H9 (cell line): ENCODE results near the gene ZNF480. TPM values are rescaled to one million over a fixed set of nuclear protein-coding genes. Genes with fewer than 3 reads are reported as not detected.

Experiments
- DNase-seq: peaks from one replicate; pipeline ENCODE4 v3.0.0-alpha.2; 2017
- H2AFZ ChIP-seq: one replicate; pipeline ENCODE4 v1.6.1; 2013; ENCODE audit warnings: mild to moderate bottlenecking, low read length, control low read depth, moderate library complexity
- H2AK5ac ChIP-seq: 2 replicates; pipeline ENCODE4 v1.6.1; 2013; ENCODE audit warnings: low read length, control low read depth, mixed read lengths; ENCODE audit not compliant: insufficient read length
- H2BK120ac ChIP-seq: one replicate; pipeline ENCODE4 v1.6.1; 2013; ENCODE audit warnings: low read depth, mild to moderate bottlenecking, low read length, control low read depth, inconsistent platforms; ENCODE audit not compliant: poor library complexity, severe bottlenecking
- H2BK12ac ChIP-seq: 2 replicates; pipeline ENCODE4 v1.6.1; 2013; ENCODE audit warnings: low read length, control low read depth, mixed read lengths, low read depth; ENCODE audit not compliant: insufficient read length
- H2BK15ac ChIP-seq: 2 replicates; pipeline ENCODE4 v1.6.1; 2013; ENCODE audit warnings: low read depth, low read length, control low read depth
- H2BK20ac ChIP-seq: one replicate; pipeline ENCODE4 v1.6.1; 2013; ENCODE audit warnings: low read depth, mild to moderate bottlenecking, low read length, control low read depth, inconsistent platforms; ENCODE audit not compliant: poor library complexity, severe bottlenecking
- H2BK5ac ChIP-seq: 2 replicates; pipeline ENCODE4 v1.6.1; 2013; ENCODE audit warnings: low read length, control low read depth, mixed read lengths; ENCODE audit not compliant: insufficient read length
- H3K14ac ChIP-seq: 2 replicates; pipeline ENCODE4 v1.6.1; 2013; ENCODE audit warnings: low read length, control low read depth; ENCODE audit not compliant: insufficient read depth
- H3K18ac ChIP-seq: 2 replicates; pipeline ENCODE4 v1.6.1; 2013; ENCODE audit warnings: low read depth, mild to moderate bottlenecking, mixed read lengths, low read length, control low read depth; ENCODE audit not compliant: insufficient read length
- H3K23ac ChIP-seq: 2 replicates; pipeline ENCODE4 v1.6.1; 2013; ENCODE audit warnings: low read length, control low read depth, mixed read lengths, low read depth; ENCODE audit not compliant: insufficient read length
- H3K23me2 ChIP-seq: 2 replicates; pipeline ENCODE4 v1.6.1; 2013; ENCODE audit warnings: low read depth, mild to moderate bottlenecking, mixed read lengths, low read length, control low read depth; ENCODE audit not compliant: insufficient read length, poor library complexity, severe bottlenecking
- H3K27ac ChIP-seq: 2 replicates; pipeline ENCODE4 v1.5.1; 2013; ENCODE audit warnings: low read length, control low read depth, mixed read lengths, low read depth; ENCODE audit not compliant: insufficient read length
- H3K27me3 ChIP-seq: 2 replicates; pipeline ENCODE4 v1.6.1; 2013; ENCODE audit warnings: low read length, control low read depth, inconsistent platforms; ENCODE audit not compliant: insufficient read depth
- H3K4ac ChIP-seq: 2 replicates; pipeline ENCODE4 v1.6.1; 2013; ENCODE audit warnings: low read depth, mild to moderate bottlenecking, control low read depth, inconsistent platforms, low read length, moderate library complexity
- H3K4me1 ChIP-seq: 2 replicates; pipeline ENCODE4 v1.6.1; 2013; ENCODE audit warnings: low read length, control low read depth, inconsistent platforms; ENCODE audit not compliant: insufficient read depth
- H3K4me2 ChIP-seq: 2 replicates; pipeline ENCODE4 v1.6.1; 2013; ENCODE audit warnings: low read length, control low read depth, mixed read lengths; ENCODE audit not compliant: insufficient read length, insufficient read depth
- H3K56ac ChIP-seq: 2 replicates; pipeline ENCODE4 v1.6.1; 2013; ENCODE audit warnings: low read depth, mild to moderate bottlenecking, mixed read lengths, low read length, control low read depth; ENCODE audit not compliant: insufficient read length
- H3K79me1 ChIP-seq: 2 replicates; pipeline ENCODE4 v1.6.1; 2013; ENCODE audit warnings: low read depth, mild to moderate bottlenecking, moderate library complexity, low read length, control low read depth, inconsistent platforms; ENCODE audit not compliant: insufficient read depth, poor library complexity, severe bottlenecking
- H3K79me2 ChIP-seq: 2 replicates; pipeline ENCODE4 v1.6.1; 2013; ENCODE audit warnings: low read length, control low read depth, inconsistent platforms; ENCODE audit not compliant: insufficient read depth
- H3K9ac ChIP-seq: 2 replicates; pipeline ENCODE4 v1.6.1; 2013; ENCODE audit warnings: low read length, control low read depth, mixed read lengths; ENCODE audit not compliant: insufficient read length; ENCODE audit errors: extremely low read depth
- H3K9me3 ChIP-seq: one replicate; pipeline ENCODE4 v1.6.1; 2013; ENCODE audit warnings: low read depth, low read length, inconsistent platforms; ENCODE audit not compliant: control insufficient read depth
- H3T11ph ChIP-seq: one replicate; pipeline ENCODE4 v1.6.1; 2013; ENCODE audit warnings: mild to moderate bottlenecking, low read length, control low read depth, inconsistent platforms
- H4K20me1 ChIP-seq: one replicate; pipeline ENCODE4 v1.6.1; 2013; ENCODE audit not compliant: control insufficient read depth, insufficient read length, insufficient read depth
- H4K5ac ChIP-seq: 2 replicates; pipeline ENCODE4 v1.6.1; 2013; ENCODE audit warnings: low read depth, mild to moderate bottlenecking, mixed read lengths, low read length, control low read depth; ENCODE audit not compliant: insufficient read length
- H4K8ac ChIP-seq: replicated peaks from 2 replicates; pipeline ENCODE4 v1.6.1; 2013; ENCODE audit warnings: low read length, control low read depth, mixed read lengths, low read depth; ENCODE audit not compliant: insufficient read length
- H4K91ac ChIP-seq: 2 replicates; pipeline ENCODE4 v1.6.1; 2013; ENCODE audit warnings: low read depth, mild to moderate bottlenecking, moderate library complexity, mixed read lengths, low read length, control low read depth; ENCODE audit not compliant: insufficient read length
- H3K27ac Mint-ChIP-seq, 3 experiments: 2 replicates in 2 of 3; 3 replicates in 1 of 3; pipeline ENCODE4 v1.8.0; 2020 to 2021; ENCODE audit warnings: mixed read lengths in 3 of 3, mild to moderate bottlenecking in 1 of 3, moderate library complexity in 1 of 3
- H3K27me3 Mint-ChIP-seq: 2 replicates; pipeline ENCODE4 v1.8.0; 2021; ENCODE audit warnings: low read depth, mild to moderate bottlenecking, moderate library complexity, mixed read lengths
- H3K36me3 Mint-ChIP-seq, 3 experiments: 2 replicates in 2 of 3; 3 replicates in 1 of 3; pipeline ENCODE4 v1.8.0; 2020 to 2021; ENCODE audit warnings: low read depth in 3 of 3, mixed read lengths in 3 of 3; ENCODE audit not compliant: insufficient read depth in 1 of 3
- H3K4me1 Mint-ChIP-seq, 2 experiments: 2 replicates each; pipeline ENCODE4 v1.8.0; 2020; ENCODE audit warnings: mixed read lengths in 2 of 2
- H3K4me3 Mint-ChIP-seq, 2 experiments: 2 replicates in 1 of 2; 3 replicates in 1 of 2; pipeline ENCODE4 v1.8.0; 2020 to 2021; ENCODE audit warnings: mild to moderate bottlenecking in 2 of 2, mixed read lengths in 2 of 2, moderate library complexity in 1 of 2
- H3K9me3 Mint-ChIP-seq, 2 experiments: 2 replicates in 1 of 2; 3 replicates in 1 of 2; pipeline ENCODE4 v1.8.0; 2020; ENCODE audit warnings: mild to moderate bottlenecking in 2 of 2, mixed read lengths in 2 of 2, moderate library complexity in 1 of 2
- CTCF ChIP-seq: fragments of 200-600 bp; sonication (generic); conservative IDR thresholded peaks from 3 replicates; pipeline ENCODE4 v1.8.0; 2021; ENCODE audit warnings: antibody characterized with exemption, mild to moderate bottlenecking
- WGBS: extraction: QIAGEN DNeasy Blood & Tissue Kit; methylation state at CpG from one replicate; pipeline ENCODE4 v1.1.7; 2013; ENCODE audit warnings: missing lambda C conversion rate, low lambda C conversion rate, mixed read lengths; ENCODE audit not compliant: insufficient read length; ENCODE audit errors: extremely low coverage; 5-methylcytosine and 5-hydroxymethylcytosine counted together
- total RNA-seq: library from RNA; stranded (reverse); gene quantifications from 2 replicates; pipeline ENCODE4 v1.2.1, GENCODE V29; 2021

The ZNF480 gene
- total RNA-seq, 1 experiment from 2014 or later: 42.5 TPM

GRCh38 chr19:52286256-52286655, 10.7 kb upstream of the ZNF480 start:
- Histone ChIP-seq H3K23me2 (no peaks in the 10 kb centered on the region), H3K4me2 (no peak overlapping the region)
- no CpG with 5 or more reads among the region's 6 CpGs for WGBS

More at GRCh38 chr19:52286256-52286655, 10.7 kb upstream of the ZNF480 start:
- H2BK15ac ChIP-seq: no peak overlapping the region
- H3K14ac ChIP-seq: no peak overlapping the region
- H3K4me1 ChIP-seq: no peaks in the 10 kb centered on the region
- no peak overlapping the region for H3K56ac ChIP-seq
- no peak overlapping the region for H4K5ac ChIP-seq
- peaks cover 4% of the 10 kb centered on the region for H3K79me1 ChIP-seq
- no peaks in the 10 kb centered on the region for H3K9me3 ChIP-seq
- H3K4me1 Mint-ChIP-seq: no peaks in the 10 kb centered on the region
- no peak overlapping the region for H2AFZ ChIP-seq
- H3K36me3 Mint-ChIP-seq: peaks cover 70 to 84% (median 83%) of the 10 kb centered on the region in 3 experiments
- no peaks in the 10 kb centered on the region for H4K20me1 ChIP-seq
- no peak for TF ChIP-seq CTCF
- H3K27me3 Mint-ChIP-seq: no peaks in the 10 kb centered on the region
- no peak overlapping the region for H2BK120ac ChIP-seq
- H3K9me3 Mint-ChIP-seq: peaks cover 3% of the 10 kb centered on the region in 2 experiments; a peak in 3 of 5 replicates
- H2BK5ac ChIP-seq: no peak overlapping the region
- H3T11ph ChIP-seq: no peak overlapping the region
- no peak overlapping the region for H4K91ac ChIP-seq
- DNase-seq: no peak
- H3K18ac ChIP-seq: no peak overlapping the region
- H3K4ac ChIP-seq: no peak overlapping the region
- no peak overlapping the region for H2BK20ac ChIP-seq
- no peaks in the 10 kb centered on the region for H3K27me3 ChIP-seq
- H3K9ac ChIP-seq: no peak overlapping the region
- H3K23ac ChIP-seq: no peak overlapping the region
- no peak overlapping the region for H3K4me3 Mint-ChIP-seq
- H3K27ac Mint-ChIP-seq: no peak overlapping the region
- no peak overlapping the region for H2AK5ac ChIP-seq
- H3K27ac ChIP-seq: no peak overlapping the region
- no peak overlapping the region for H4K8ac ChIP-seq
- H2BK12ac ChIP-seq: no peak overlapping the region
- H3K79me2 ChIP-seq: 0 out of 2 replicates have a peak, but pooled peaks cover 2% of the 10 kb centered on the region
